ENCODE results near the gene GPR137C. TPM values are rescaled to one million over a fixed set of nuclear protein-coding genes. Genes with fewer than 3 reads are reported as not detected.

The GPR137C gene
- total and polyA plus RNA-seq, 10 of the 15 experiments (the other 5 are each of a cell fraction or from before 2014, with no cell fraction given), result 0.03 to 0.72 (median 0.22) TPM

- TF ChIP-seq JUND (IDR thresholded peaks at IDR 0.05; ENCODE audit: low read depth, low read length) (0 out of 2 replicates have a peak, but pooled peaks have one; percentile 21), CREB1 (IDR thresholded peaks at IDR 0.05; ENCODE audit: low read depth) (peak; percentile 54; the same call in 1 of the 2 replicates), GABPA (IDR thresholded peaks at IDR 0.05; ENCODE audit: low read depth) (no peak), TCF12 (IDR thresholded peaks at IDR 0.05; ENCODE audit: low read depth, low read length) (no peak)
Observed at GRCh38 chr14:52553671-52554575, 1.3 kb downstream of the GPR137C start (continued).

DNA sequence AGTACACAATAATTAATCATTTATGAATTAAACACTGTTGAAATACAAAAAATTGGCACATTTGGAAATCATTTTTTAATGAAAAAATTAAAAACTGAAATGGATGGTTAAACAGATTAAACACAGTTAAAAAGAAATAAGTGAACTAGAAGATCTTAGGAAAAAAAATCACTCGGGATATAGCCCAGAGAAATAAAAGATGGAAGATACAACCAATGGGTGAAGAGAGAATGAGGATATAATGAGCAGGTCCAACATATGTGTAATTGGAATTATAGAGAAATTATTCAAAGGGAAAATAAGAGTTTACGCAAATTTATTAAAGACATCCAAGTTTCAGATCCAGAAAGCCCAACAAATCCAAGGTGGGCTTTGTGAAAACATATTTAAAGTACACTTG is 6.1 kb downstream of the GPR137C start:
- Histone ChIP-seq H3K79me2 (ENCODE audit: control insufficient read depth, insufficient read depth, low read length) (no peaks in the 10 kb centered on the region), H4K20me1 (ENCODE audit: control insufficient read depth, insufficient read depth) (no peaks in the 10 kb centered on the region), H3K9ac (ENCODE audit: control insufficient read depth, insufficient read depth, low read length) (no peak overlapping the region), H3K4me2 (ENCODE audit: control insufficient read depth, insufficient read depth) (no peak overlapping the region), H3K36me3 (ENCODE audit: control insufficient read depth in 2 of 2, insufficient read depth in 2 of 2, low read length in 1 of 2) (no peaks in the 10 kb centered on the region), H3K4me1 (ENCODE audit: control insufficient read depth, insufficient read depth, low read length) (no peaks in the 10 kb centered on the region; the same call in 1 of the 2 replicates), H2AFZ (ENCODE audit: control insufficient read depth, low read depth, low read length) (no peak overlapping the region), H3K4me3 (no peak overlapping the region), H3K9me3 (replicated peaks; ENCODE audit: control insufficient read depth, insufficient read depth, low read length) (no peaks in the 10 kb centered on the region), H3K27ac (ENCODE audit: control insufficient read depth, insufficient read depth) (no peak overlapping the region), H3K27me3 (replicated peaks in 1 of 2; ENCODE audit: control insufficient read depth in 2 of 2, insufficient read depth in 2 of 2, low read length in 1 of 2) (peaks cover 0 to under 1% of the 10 kb centered on the region in 2 experiments; a peak in 3 of 4 replicates)
- CTCF ChIA-PET, result no interaction called here
- POLR2A ChIA-PET, result no interaction called here
- FAIRE-seq, result no peak
- 64% methylated on average over 2 of the region's 2 CpGs for WGBS (ENCODE audit: insufficient coverage, insufficient replicate concordance, low lambda C conversion rate, missing lambda C conversion rate)
- no peak for ATAC-seq
- no TSS peak for BruUV-seq (replicated peaks)
- DNase-seq (ENCODE audit: low read depth, low spot score), result no peak
- TF ChIP-seq SMAD1 (IDR thresholded peaks at IDR 0.05; ENCODE audit: low read depth, partially characterized antibody) (no peak), TCF7 (IDR thresholded peaks at IDR 0.05; ENCODE audit: borderline replicate concordance) (no peak), SUZ12 (IDR thresholded peaks at IDR 0.05; ENCODE audit: unreplicated experiment) (no peak), SREBF2 (IDR thresholded peaks at IDR 0.05; ENCODE audit: low read length) (no peak), BRCA1 (IDR thresholded peaks at IDR 0.05; ENCODE audit: low read depth, low read length) (no peak), SUPT20H (IDR thresholded peaks at IDR 0.05; ENCODE audit: borderline replicate concordance, control insufficient read depth, low read depth, low read length) (no peak), GATAD2B (conservative IDR thresholded peaks at IDR 0.05; ENCODE audit: low read depth) (no peak), ZNF384 (IDR thresholded peaks at IDR 0.05; ENCODE audit: borderline replicate concordance, low read depth, low read length) (no peak), EED (IDR thresholded peaks at IDR 0.05; ENCODE audit: low read depth) (no peak), PAX8 (IDR thresholded peaks at IDR 0.05) (no peak), BCL11A (IDR thresholded peaks at IDR 0.05; ENCODE audit: low read depth, low read length) (no peak), CHD1 (IDR thresholded peaks at IDR 0.05; ENCODE audit: low read depth, low read length) (no peak), RB1 (IDR thresholded peaks at IDR 0.05; ENCODE audit: borderline replicate concordance) (no peak), KDM1A (IDR thresholded peaks at IDR 0.05; ENCODE audit: borderline replicate concordance) (no peak), NFYA (IDR thresholded peaks at IDR 0.05; ENCODE audit: borderline replicate concordance, low read depth, low read length) (no peak), MEF2A (IDR thresholded peaks at IDR 0.05; ENCODE audit: insufficient read depth, low read depth, low read length) (no peak)
- TF ChIP-seq, protein P1, sequence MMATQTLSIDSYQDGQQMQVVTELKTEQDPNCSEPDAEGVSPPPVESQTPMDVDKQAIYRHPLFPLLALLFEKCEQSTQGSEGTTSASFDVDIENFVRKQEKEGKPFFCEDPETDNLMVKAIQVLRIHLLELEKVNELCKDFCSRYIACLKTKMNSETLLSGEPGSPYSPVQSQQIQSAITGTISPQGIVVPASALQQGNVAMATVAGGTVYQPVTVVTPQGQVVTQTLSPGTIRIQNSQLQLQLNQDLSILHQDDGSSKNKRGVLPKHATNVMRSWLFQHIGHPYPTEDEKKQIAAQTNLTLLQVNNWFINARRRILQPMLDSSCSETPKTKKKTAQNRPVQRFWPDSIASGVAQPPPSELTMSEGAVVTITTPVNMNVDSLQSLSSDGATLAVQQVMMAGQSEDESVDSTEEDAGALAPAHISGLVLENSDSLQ (IDR thresholded peaks at IDR 0.05), result no peak
- in situ Hi-C loops (cut with MboI) (no loop called here), intact Hi-C loops (cut with micrococcal nuclease; ENCODE audit: unreplicated experiment) (no loop called here)
- RAD21 ChIA-PET (ENCODE audit: unreplicated experiment), result no interaction called here
- SMC1A ChIA-PET (ENCODE audit: uncharacterized antibody, unreplicated experiment), result no interaction called here

All from GM12878 (cell line).